ENCODE results near the gene GHRL. TPM values are rescaled to one million over a fixed set of nuclear protein-coding genes. Genes with fewer than 3 reads are reported as not detected.

The GHRL gene
- polyA plus RNA-seq: 10 to 100 TPM in 3 of 4 donors, 1 to 10 TPM in 1; 2.8 to 21.9 (median 14.5) TPM
- long read RNA-seq, donor 1: 0 reads
- long read RNA-seq, donor 2, partial matches to known transcripts: 8 of 12 reads
- long read RNA-seq, donor 2, other reads (novel, unspliced or antisense): 0 of 12 reads
- long read RNA-seq, donor 3, transcript GHRL-214 (4 exons, 656 nt): major isoform, 8 of 23 reads
- long read RNA-seq, donor 3, partial matches to known transcripts: 14 of 23 reads
- long read RNA-seq, donor 3, other reads (novel, unspliced or antisense): 0 of 23 reads
- long read RNA-seq, donor 4: 0 reads
- long read RNA-seq, donor 5, partial matches to known transcripts: 0 of 1 reads
- long read RNA-seq, donor 5, other reads (novel, unspliced or antisense): 0 of 1 reads
- long read RNA-seq, donor 6, transcript GHRL-214 (4 exons, 656 nt): major isoform, 7 of 18 reads
- long read RNA-seq, donor 6, partial matches to known transcripts: 11 of 18 reads
- long read RNA-seq, donor 6, other reads (novel, unspliced or antisense): 0 of 18 reads
- long read RNA-seq, donor 7: 0 reads
- long read RNA-seq, donor 8, partial matches to known transcripts: 0 of 2 reads
- long read RNA-seq, donor 8, other reads (novel, unspliced or antisense): 0 of 2 reads
- long read RNA-seq, donor 9: 0 reads
- long read RNA-seq, donor 10, partial matches to known transcripts: 11 of 14 reads
- long read RNA-seq, donor 10, other reads (novel, unspliced or antisense): 0 of 14 reads

- H3K36me3 ChIP-seq (ENCODE audit: control insufficient read depth in 3 of 3, insufficient read depth in 2 of 3, low read depth in 1 of 3, low read length in 3 of 3): peaks cover 0 to 55% (median 0%) of the 10 kb centered on the region in 3 donors
- no peaks in the 10 kb centered on the region for H3K27me3 ChIP-seq (ENCODE audit: control insufficient read depth in 3 of 3, insufficient read depth in 3 of 3, low read length in 3 of 3)
- DNase-seq (peak in 1 of 2 donors; percentile 23), FAIRE-seq (no peak)
- peaks cover 0 to 9% (median 0%) of the 10 kb centered on the region in 3 donors for H3K4me1 ChIP-seq (ENCODE audit: control insufficient read depth in 3 of 3, insufficient read depth in 2 of 3, low read depth in 1 of 3, low read length in 2 of 3)
- H3K9me3 ChIP-seq (ENCODE audit: control insufficient read depth in 2 of 2, insufficient read depth in 1 of 2, low read depth in 1 of 2, low read length in 1 of 2): no peaks in the 10 kb centered on the region
- no peak within 1 kb of the TSS for H3K4me3 ChIP-seq (ENCODE audit: low read depth in 1 of 3, low read length in 3 of 3)
- WGBS, 3 donors: 58 to 77% (median 71%) methylated on average over 12 of the region's 12 CpGs
- H3K27ac ChIP-seq (ENCODE audit: low read depth in 1 of 3, low read length in 2 of 3): peak within 1 kb of the TSS in 1 of 3 donors; percentile 22
Observed at GRCh38 chr3:10292505-10293419, at the start of gene GHRL. GHRL (minus strand) TSS chr3:10292947; CDS start chr3:10290180, 2,767 bp downstream.

DNA sequence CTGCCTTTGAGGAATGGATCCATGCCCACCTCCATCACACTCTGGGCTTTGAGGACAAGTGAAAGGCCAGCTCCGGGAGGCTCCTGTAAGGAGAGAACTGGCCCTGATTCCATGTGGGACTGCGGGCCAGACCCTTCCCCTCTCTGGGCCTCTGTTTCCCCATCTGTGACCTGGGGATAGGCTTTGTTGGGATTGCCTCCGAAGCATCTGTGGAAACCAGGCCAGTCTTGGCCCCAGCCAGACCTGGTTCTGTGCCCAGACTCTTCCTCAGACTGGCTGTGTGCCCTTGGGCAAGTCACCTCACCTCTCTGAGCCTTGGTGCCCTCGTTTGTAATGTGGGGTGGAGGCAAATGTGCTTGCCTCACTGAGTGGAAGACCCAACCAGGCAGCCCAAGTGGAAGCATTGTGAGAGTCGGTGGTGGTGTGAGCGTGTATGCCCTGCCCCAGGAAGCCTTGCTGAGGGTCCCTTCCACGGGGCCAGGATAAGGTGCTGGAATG is 49.2 kb upstream of the GHRL start:
- no peaks in the 10 kb centered on the region for H3K9me3 ChIP-seq (ENCODE audit: control insufficient read depth in 2 of 2, insufficient read depth in 1 of 2, low read depth in 1 of 2, low read length in 1 of 2)
- FAIRE-seq (no peak), DNase-seq (no peak)
- no peaks in the 10 kb centered on the region for H3K27me3 ChIP-seq (ENCODE audit: control insufficient read depth in 3 of 3, insufficient read depth in 3 of 3, low read length in 3 of 3)
- no peaks in the 10 kb centered on the region for H3K36me3 ChIP-seq (ENCODE audit: control insufficient read depth in 3 of 3, insufficient read depth in 2 of 3, low read depth in 1 of 3, low read length in 3 of 3)
- H3K4me1 ChIP-seq (ENCODE audit: control insufficient read depth in 3 of 3, insufficient read depth in 2 of 3, low read depth in 1 of 3, low read length in 2 of 3): peaks cover 0 to 24% (median 0%) of the 10 kb centered on the region in 3 donors
- H3K27ac ChIP-seq (ENCODE audit: low read depth in 1 of 3, low read length in 2 of 3): no peak overlapping the region
- WGBS, 3 donors: 65 to 72% (median 69%) methylated on average over 7 of the region's 7 CpGs
- H3K4me3 ChIP-seq (ENCODE audit: low read depth in 1 of 3, low read length in 3 of 3): no peak overlapping the region

- peaks cover 0 to 28% (median 0%) of the 10 kb centered on the region in 3 donors for H3K4me1 ChIP-seq (ENCODE audit: control insufficient read depth in 3 of 3, insufficient read depth in 2 of 3, low read depth in 1 of 3, low read length in 2 of 3)
- no peaks in the 10 kb centered on the region for H3K36me3 ChIP-seq (ENCODE audit: control insufficient read depth in 3 of 3, insufficient read depth in 2 of 3, low read depth in 1 of 3, low read length in 3 of 3)
- FAIRE-seq: no peak
- no peak overlapping the region for H3K27ac ChIP-seq (ENCODE audit: low read depth in 1 of 3, low read length in 2 of 3)
- no peaks in the 10 kb centered on the region for H3K9me3 ChIP-seq (ENCODE audit: control insufficient read depth in 2 of 2, insufficient read depth in 1 of 2, low read depth in 1 of 2, low read length in 1 of 2)
- no peak overlapping the region for H3K4me3 ChIP-seq (ENCODE audit: low read depth in 1 of 3, low read length in 3 of 3)
- DNase-seq: no peak
- no peaks in the 10 kb centered on the region for H3K27me3 ChIP-seq (ENCODE audit: control insufficient read depth in 3 of 3, insufficient read depth in 3 of 3, low read length in 3 of 3)
- WGBS, 3 donors: 89 to 92% (median 90%) methylated on average over 18 of the region's 18 CpGs
Observed at GRCh38 chr3:10340476-10340875, 47.7 kb upstream of the GHRL start.

DNA sequence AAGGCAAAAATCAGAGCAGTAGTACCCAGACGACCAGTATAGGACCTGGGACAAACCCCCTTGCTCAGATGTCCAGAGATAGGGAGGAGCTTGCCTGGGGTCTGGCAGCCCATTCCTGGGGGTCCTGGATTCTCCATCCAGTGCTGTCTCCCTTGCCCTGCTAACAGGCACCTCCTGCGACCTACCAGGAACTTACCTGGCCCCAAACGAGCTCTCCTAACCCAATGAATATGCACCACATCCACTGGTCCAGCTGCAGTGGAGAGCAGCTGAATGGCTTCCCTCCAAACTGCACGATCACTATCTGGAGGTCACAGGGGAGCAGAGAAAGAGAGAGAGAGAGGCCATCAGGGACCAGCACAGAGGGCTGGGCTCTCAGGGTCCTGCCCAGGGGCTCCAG is 47.3 kb upstream of the GHRL start:
- no peak for DNase-seq
- Histone ChIP-seq H3K9me3 (ENCODE audit: control insufficient read depth in 2 of 2, insufficient read depth in 1 of 2, low read depth in 1 of 2, low read length in 1 of 2) (no peaks in the 10 kb centered on the region), H3K4me3 (ENCODE audit: low read depth in 1 of 3, low read length in 3 of 3) (no peak overlapping the region), H3K27ac (ENCODE audit: low read depth in 1 of 3, low read length in 2 of 3) (no peak overlapping the region), H3K27me3 (ENCODE audit: control insufficient read depth in 3 of 3, insufficient read depth in 3 of 3, low read length in 3 of 3) (no peaks in the 10 kb centered on the region), H3K4me1 (ENCODE audit: control insufficient read depth in 3 of 3, insufficient read depth in 2 of 3, low read depth in 1 of 3, low read length in 2 of 3) (peaks cover 0 to 28% (median 0%) of the 10 kb centered on the region in 3 donors), H3K36me3 (ENCODE audit: control insufficient read depth in 3 of 3, insufficient read depth in 2 of 3, low read depth in 1 of 3, low read length in 3 of 3) (no peaks in the 10 kb centered on the region)
- WGBS, 3 donors: 33 to 51% (median 33%) methylated on average over 4 of the region's 4 CpGs
- no peak for FAIRE-seq

GRCh38 chr3:10339376-10339955 is 46.7 kb upstream of the GHRL start:
- H3K36me3 ChIP-seq (ENCODE audit: control insufficient read depth in 3 of 3, insufficient read depth in 2 of 3, low read depth in 1 of 3, low read length in 3 of 3): no peaks in the 10 kb centered on the region
- H3K9me3 ChIP-seq (ENCODE audit: control insufficient read depth in 2 of 2, insufficient read depth in 1 of 2, low read depth in 1 of 2, low read length in 1 of 2): no peaks in the 10 kb centered on the region
- DNase-seq: no peak
- peak overlapping the region in 1 of 3 donors; percentile 76 for H3K27ac ChIP-seq (ENCODE audit: low read depth in 1 of 3, low read length in 2 of 3)
- WGBS, 3 donors: 80 to 86% (median 85%) methylated on average over 8 of the region's 8 CpGs
- no peaks in the 10 kb centered on the region for H3K27me3 ChIP-seq (ENCODE audit: control insufficient read depth in 3 of 3, insufficient read depth in 3 of 3, low read length in 3 of 3)
- no peak overlapping the region for H3K4me3 ChIP-seq (ENCODE audit: low read depth in 1 of 3, low read length in 3 of 3)
- peaks cover 0 to 28% (median 0%) of the 10 kb centered on the region in 3 donors for H3K4me1 ChIP-seq (ENCODE audit: control insufficient read depth in 3 of 3, insufficient read depth in 2 of 3, low read depth in 1 of 3, low read length in 2 of 3)
- FAIRE-seq: no peak

DNA sequence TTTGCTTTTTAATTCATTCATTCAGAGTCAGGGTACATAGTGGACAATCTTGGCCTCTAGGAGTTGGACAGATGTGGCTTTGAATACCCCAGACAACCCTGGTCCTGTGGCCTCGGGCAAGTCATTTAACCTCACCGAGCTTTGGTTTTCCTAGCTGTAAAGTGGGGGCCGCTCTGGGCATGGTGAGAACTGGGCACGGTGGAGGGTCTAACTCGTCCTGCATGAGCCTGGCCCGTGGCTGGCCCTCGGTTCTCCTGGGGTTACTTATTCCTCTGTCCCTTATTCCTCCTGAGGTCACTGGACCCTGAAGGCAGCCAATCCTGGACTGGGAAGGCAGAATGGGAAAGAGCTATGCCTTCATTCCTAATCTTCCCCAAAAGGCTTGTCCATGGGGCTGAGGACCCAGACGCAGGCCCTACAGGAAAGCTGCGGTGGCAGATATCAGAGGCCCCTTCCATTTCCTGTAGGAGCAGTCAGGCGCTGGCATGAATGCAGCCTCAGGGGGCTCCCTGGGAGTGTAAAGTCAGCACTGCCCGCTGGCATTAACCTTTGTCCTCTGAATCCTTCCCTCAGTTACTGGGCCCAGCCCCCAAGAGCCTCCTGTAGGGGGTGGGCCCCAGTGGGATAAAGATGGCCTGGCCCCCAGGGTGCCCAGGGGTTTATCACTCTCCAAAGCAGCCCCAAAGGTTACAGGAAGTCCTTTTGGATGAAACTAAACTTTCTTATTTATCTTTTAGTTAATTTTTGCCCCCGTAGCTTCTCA is 46.0 kb upstream of the GHRL start:
- Histone ChIP-seq H3K4me1 (ENCODE audit: control insufficient read depth in 3 of 3, insufficient read depth in 2 of 3, low read depth in 1 of 3, low read length in 2 of 3) (peaks cover 0 to 28% (median 0%) of the 10 kb centered on the region in 3 donors), H3K4me3 (ENCODE audit: low read depth in 1 of 3, low read length in 3 of 3) (no peak overlapping the region), H3K9me3 (ENCODE audit: control insufficient read depth in 2 of 2, insufficient read depth in 1 of 2, low read depth in 1 of 2, low read length in 1 of 2) (no peaks in the 10 kb centered on the region), H3K27ac (ENCODE audit: low read depth in 1 of 3, low read length in 2 of 3) (peak overlapping the region in 1 of 3 donors; percentile 76), H3K27me3 (ENCODE audit: control insufficient read depth in 3 of 3, insufficient read depth in 3 of 3, low read length in 3 of 3) (no peaks in the 10 kb centered on the region), H3K36me3 (ENCODE audit: control insufficient read depth in 3 of 3, insufficient read depth in 2 of 3, low read depth in 1 of 3, low read length in 3 of 3) (no peaks in the 10 kb centered on the region)
- DNase-seq (peak in 1 of 2 donors; percentile 73), FAIRE-seq (no peak)
- 62 to 72% (median 69%) methylated on average over 12 of the region's 12 CpGs for WGBS, 3 donors

GRCh38 chr3:10338164-10338470 is 45.4 kb upstream of the GHRL start:
- H3K27ac ChIP-seq (ENCODE audit: low read depth in 1 of 3, low read length in 2 of 3): peak overlapping the region in 1 of 3 donors; percentile 76
- 88 to 92% (median 91%) methylated on average over 16 of the region's 16 CpGs for WGBS, 3 donors
- no peaks in the 10 kb centered on the region for H3K36me3 ChIP-seq (ENCODE audit: control insufficient read depth in 3 of 3, insufficient read depth in 2 of 3, low read depth in 1 of 3, low read length in 3 of 3)
- H3K27me3 ChIP-seq (ENCODE audit: control insufficient read depth in 3 of 3, insufficient read depth in 3 of 3, low read length in 3 of 3): no peaks in the 10 kb centered on the region
- FAIRE-seq (no peak), DNase-seq (peak in 1 of 2 donors; percentile 24)
- no peaks in the 10 kb centered on the region for H3K9me3 ChIP-seq (ENCODE audit: control insufficient read depth in 2 of 2, insufficient read depth in 1 of 2, low read depth in 1 of 2, low read length in 1 of 2)
- no peak overlapping the region for H3K4me3 ChIP-seq (ENCODE audit: low read depth in 1 of 3, low read length in 3 of 3)
- peaks cover 0 to 28% (median 0%) of the 10 kb centered on the region in 3 donors for H3K4me1 ChIP-seq (ENCODE audit: control insufficient read depth in 3 of 3, insufficient read depth in 2 of 3, low read depth in 1 of 3, low read length in 2 of 3)

Measured in small intestine (tissue), 16 donors.